Mesenchymal stem cell (in vitro differentiated cells and primary cell): ENCODE measurements around the gene CD58.

Experiments used
- DNase-seq: peaks from one replicate; pipeline ENCODE4 v3.0.0-alpha.2; 2013
- H2AFZ ChIP-seq: one replicate; pipeline ENCODE4 v1.6.1; 2013; ENCODE audit warnings: low read depth, mild to moderate bottlenecking, control low read depth, inconsistent platforms, low read length, moderate library complexity
- H2AK5ac ChIP-seq: 2 replicates; pipeline ENCODE4 v1.6.1; 2013; ENCODE audit warnings: low read length, moderate library complexity, mild to moderate bottlenecking, inconsistent platforms; ENCODE audit not compliant: severe bottlenecking
- H2BK120ac ChIP-seq: one replicate; pipeline ENCODE4 v1.6.1; 2013; ENCODE audit warnings: low read depth, mild to moderate bottlenecking, inconsistent platforms, low read length, moderate library complexity
- H2BK12ac ChIP-seq, 2 experiments: one replicate each; pipeline ENCODE4 v1.6.1; 2013; ENCODE audit warnings: inconsistent platforms in 2 of 2, low read length in 2 of 2, mild to moderate bottlenecking in 2 of 2, moderate library complexity in 2 of 2, control low read depth in 1 of 2
- H2BK15ac ChIP-seq: one replicate; pipeline ENCODE4 v1.6.1; 2013; ENCODE audit warnings: mild to moderate bottlenecking, low read depth, inconsistent platforms; ENCODE audit not compliant: poor library complexity, severe bottlenecking
- H2BK5ac ChIP-seq: 2 replicates; pipeline ENCODE4 v1.6.1; 2013; ENCODE audit warnings: low read depth, mild to moderate bottlenecking, low read length, control low read depth, inconsistent platforms; ENCODE audit not compliant: poor library complexity, severe bottlenecking
- H3K14ac ChIP-seq, 2 experiments: one replicate each; pipeline ENCODE4 v1.6.1; 2013; ENCODE audit warnings: inconsistent platforms in 2 of 2, low read length in 2 of 2, control low read depth in 1 of 2, mild to moderate bottlenecking in 1 of 2, moderate library complexity in 1 of 2
- H3K18ac ChIP-seq, 2 experiments: one replicate each; pipeline ENCODE4 v1.6.1; 2013; ENCODE audit warnings: inconsistent platforms in 2 of 2, low read length in 2 of 2, control low read depth in 1 of 2, low read depth in 1 of 2, mild to moderate bottlenecking in 1 of 2
- H3K23ac ChIP-seq, 2 experiments: one replicate each; pipeline ENCODE4 v1.6.1; 2013; ENCODE audit warnings: inconsistent platforms in 2 of 2, low read length in 2 of 2, mild to moderate bottlenecking in 2 of 2, moderate library complexity in 2 of 2, control low read depth in 1 of 2
- H3K27ac ChIP-seq: 2 replicates; pipeline ENCODE4 v1.5.1; 2013; ENCODE audit warnings: mild to moderate bottlenecking, moderate library complexity, low read length, control low read depth, inconsistent platforms; ENCODE audit not compliant: poor library complexity, severe bottlenecking
- H3K27me3 ChIP-seq, 2 experiments: 2 replicates each; pipeline versions ENCODE4 v1.6.1 to v1.7.0; 2013; ENCODE audit warnings: low read length in 2 of 2, mild to moderate bottlenecking in 2 of 2, moderate library complexity in 2 of 2, control low read depth in 1 of 2, inconsistent platforms in 1 of 2; ENCODE audit not compliant: control insufficient read depth in 1 of 2, insufficient read depth in 1 of 2
- H3K36me3 ChIP-seq, 2 experiments: 2 replicates each; pipeline versions ENCODE4 v1.6.1 to v1.7.0; 2013; ENCODE audit warnings: low read length in 2 of 2, control low read depth in 1 of 2, inconsistent platforms in 1 of 2, low read depth in 1 of 2, mild to moderate bottlenecking in 1 of 2; ENCODE audit not compliant: insufficient read depth in 2 of 2, control insufficient read depth in 1 of 2
- H3K4ac ChIP-seq, 2 experiments: one replicate each; pipeline ENCODE4 v1.6.1; 2013; ENCODE audit warnings: inconsistent platforms in 2 of 2, low read length in 2 of 2, mild to moderate bottlenecking in 2 of 2, moderate library complexity in 2 of 2, control low read depth in 1 of 2, low read depth in 1 of 2
- H3K4me1 ChIP-seq: 2 replicates; pipeline ENCODE4 v1.6.1; 2013; ENCODE audit warnings: low read depth, low read length, control low read depth; ENCODE audit not compliant: control insufficient read depth, insufficient read depth
- H3K4me2 ChIP-seq: 2 replicates; pipeline ENCODE4 v1.6.1; 2013; ENCODE audit warnings: low read length, mild to moderate bottlenecking, inconsistent platforms; ENCODE audit not compliant: poor library complexity, severe bottlenecking
- H3K4me3 ChIP-seq, 2 experiments: 2 replicates each; pipeline versions ENCODE4 v1.5.1 to v1.7.0; 2013; ENCODE audit warnings: low read length in 2 of 2, mild to moderate bottlenecking in 2 of 2, control low read depth in 1 of 2, low read depth in 1 of 2; ENCODE audit not compliant: insufficient read depth in 1 of 2
- H3K79me1 ChIP-seq: replicated peaks from 2 replicates; pipeline ENCODE4 v1.6.1; 2013; ENCODE audit warnings: mild to moderate bottlenecking, control low read depth, low read length, inconsistent platforms; ENCODE audit not compliant: poor library complexity, severe bottlenecking
- H3K9ac ChIP-seq: 2 replicates; pipeline ENCODE4 v1.7.0; 2013; ENCODE audit warnings: mild to moderate bottlenecking, low read length, moderate library complexity
- H3K9me3 ChIP-seq: 2 replicates; pipeline ENCODE4 v1.7.0; 2013; ENCODE audit warnings: mild to moderate bottlenecking, low read length; ENCODE audit not compliant: control insufficient read depth
- H4K8ac ChIP-seq: one replicate; pipeline ENCODE4 v1.6.1; 2013; ENCODE audit warnings: inconsistent platforms, mild to moderate bottlenecking, low read length, moderate library complexity
- H4K91ac ChIP-seq: one replicate; pipeline ENCODE4 v1.6.1; 2013; ENCODE audit warnings: mild to moderate bottlenecking, low read length, inconsistent platforms
- WGBS: methylation state at CpG from one replicate; pipeline ENCODE4 v1.1.7; 2013; ENCODE audit warnings: mixed read lengths; 5-methylcytosine and 5-hydroxymethylcytosine counted together

Gene CD58

DNA sequence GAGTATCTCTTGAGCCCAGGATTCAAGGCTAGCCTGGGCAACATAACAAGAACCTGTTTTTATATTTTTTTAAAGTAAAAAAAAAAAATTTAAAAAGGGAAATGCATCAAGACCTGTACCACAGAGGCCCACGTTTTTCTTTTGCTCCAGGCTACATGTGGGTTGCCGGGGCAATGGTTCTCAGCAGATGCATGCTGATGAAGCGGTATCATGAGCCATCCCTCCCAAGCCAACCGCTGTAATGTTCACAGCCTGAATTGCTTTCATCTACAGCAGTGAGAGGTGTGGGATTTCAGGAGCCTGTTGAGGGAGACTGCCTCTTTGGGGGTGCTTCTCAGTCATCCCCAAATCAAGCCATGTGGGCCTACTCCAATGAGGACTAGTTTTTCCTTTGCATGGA lies 60.5 kb downstream of the CD58 start:
- H4K91ac ChIP-seq = no peak overlapping the region
- no peak overlapping the region for H3K14ac ChIP-seq
- H3K23ac ChIP-seq = no peak overlapping the region
- no peak overlapping the region for H3K9ac ChIP-seq
- no peak overlapping the region for H2AK5ac ChIP-seq
- 84% methylated on average over 4 of the region's 4 CpGs for WGBS
- H3K4me3 ChIP-seq = no peak overlapping the region
- no peak overlapping the region for H2BK12ac ChIP-seq
- no peak for DNase-seq
- no peak overlapping the region for H2AFZ ChIP-seq
- H2BK120ac ChIP-seq = no peak overlapping the region
- no peaks in the 10 kb centered on the region for H3K79me1 ChIP-seq
- H3K4ac ChIP-seq = no peak overlapping the region
- H3K36me3 ChIP-seq = no peaks in the 10 kb centered on the region
- no peaks in the 10 kb centered on the region for H3K27me3 ChIP-seq
- peaks cover 8% of the 10 kb centered on the region for H3K4me1 ChIP-seq
- no peak overlapping the region for H2BK5ac ChIP-seq
- no peak overlapping the region for H2BK15ac ChIP-seq
- H3K27ac ChIP-seq = no peak overlapping the region
- no peak overlapping the region for H4K8ac ChIP-seq
- H3K18ac ChIP-seq = no peak overlapping the region
- H3K4me2 ChIP-seq = no peak overlapping the region
- H3K9me3 ChIP-seq = no peaks in the 10 kb centered on the region

DNA sequence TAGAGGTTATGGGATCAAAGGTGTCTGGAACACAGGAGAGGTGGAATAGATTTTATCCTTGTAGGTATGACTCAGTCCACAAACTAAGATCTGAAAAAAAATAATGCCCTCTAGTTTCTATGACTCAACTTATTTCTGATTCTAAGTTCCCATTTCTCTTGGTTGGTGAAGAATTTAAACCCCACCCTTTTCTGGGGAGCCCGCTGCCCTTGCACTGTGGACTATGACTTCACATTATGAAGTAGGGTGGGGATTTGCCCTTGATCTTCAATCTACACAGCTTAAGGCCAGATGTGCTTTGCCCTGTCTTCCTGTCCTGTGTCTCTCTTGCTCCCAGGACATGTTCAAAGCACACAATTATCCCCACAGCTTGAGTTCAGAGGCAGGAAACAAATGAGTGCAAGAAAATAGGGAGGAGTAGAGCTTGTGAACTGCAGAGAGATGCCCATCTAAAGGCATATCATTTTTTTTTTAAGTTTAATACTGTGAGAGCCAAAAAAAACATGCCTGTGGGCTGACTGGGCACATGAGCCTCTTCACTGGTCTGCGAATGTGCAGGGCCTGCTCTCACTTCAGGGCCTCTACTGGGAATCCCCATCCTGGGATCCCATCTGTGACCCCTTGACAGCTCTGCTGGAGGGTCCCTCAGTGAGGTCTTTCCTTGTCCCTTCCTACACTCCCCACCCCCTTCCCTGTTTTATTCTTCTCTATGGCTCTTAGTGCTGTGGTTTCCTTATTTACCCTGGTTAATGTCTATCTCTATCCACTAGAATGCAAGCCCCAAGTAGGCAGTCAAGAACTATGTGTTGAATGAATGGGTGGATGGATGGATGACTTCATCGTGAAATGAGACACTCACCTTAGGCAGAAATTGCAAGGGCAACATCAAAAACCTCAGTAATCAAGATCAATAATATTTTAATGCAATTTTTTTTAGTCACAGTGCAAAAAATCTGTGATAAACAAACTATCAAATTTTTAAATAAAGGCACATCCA lies 61.5 kb downstream of the CD58 start:
- H3K27me3 ChIP-seq = no peaks in the 10 kb centered on the region
- H3K4me2 ChIP-seq = no peak overlapping the region
- H3K79me1 ChIP-seq = no peaks in the 10 kb centered on the region
- peaks cover 12% of the 10 kb centered on the region for H3K4me1 ChIP-seq
- no peak overlapping the region for H3K18ac ChIP-seq
- H3K27ac ChIP-seq = peak overlapping the region; percentile 93
- H2AFZ ChIP-seq = no peak overlapping the region
- no peak overlapping the region for H3K4ac ChIP-seq
- H2BK5ac ChIP-seq = peak overlapping the region; percentile 51
- H4K91ac ChIP-seq = no peak overlapping the region
- peak; percentile 20 for DNase-seq
- no peak overlapping the region for H4K8ac ChIP-seq
- 70% methylated on average over 2 of the region's 3 CpGs for WGBS
- no peaks in the 10 kb centered on the region for H3K9me3 ChIP-seq
- H2BK12ac ChIP-seq = no peak overlapping the region
- H3K23ac ChIP-seq = no peak overlapping the region
- H2BK15ac ChIP-seq = no peak overlapping the region
- no peak overlapping the region for H3K14ac ChIP-seq
- no peak overlapping the region for H2BK120ac ChIP-seq
- H3K4me3 ChIP-seq = no peak overlapping the region
- peak overlapping the region; percentile 77 for H3K9ac ChIP-seq
- H2AK5ac ChIP-seq = no peak overlapping the region
- H3K36me3 ChIP-seq = no peaks in the 10 kb centered on the region

DNA sequence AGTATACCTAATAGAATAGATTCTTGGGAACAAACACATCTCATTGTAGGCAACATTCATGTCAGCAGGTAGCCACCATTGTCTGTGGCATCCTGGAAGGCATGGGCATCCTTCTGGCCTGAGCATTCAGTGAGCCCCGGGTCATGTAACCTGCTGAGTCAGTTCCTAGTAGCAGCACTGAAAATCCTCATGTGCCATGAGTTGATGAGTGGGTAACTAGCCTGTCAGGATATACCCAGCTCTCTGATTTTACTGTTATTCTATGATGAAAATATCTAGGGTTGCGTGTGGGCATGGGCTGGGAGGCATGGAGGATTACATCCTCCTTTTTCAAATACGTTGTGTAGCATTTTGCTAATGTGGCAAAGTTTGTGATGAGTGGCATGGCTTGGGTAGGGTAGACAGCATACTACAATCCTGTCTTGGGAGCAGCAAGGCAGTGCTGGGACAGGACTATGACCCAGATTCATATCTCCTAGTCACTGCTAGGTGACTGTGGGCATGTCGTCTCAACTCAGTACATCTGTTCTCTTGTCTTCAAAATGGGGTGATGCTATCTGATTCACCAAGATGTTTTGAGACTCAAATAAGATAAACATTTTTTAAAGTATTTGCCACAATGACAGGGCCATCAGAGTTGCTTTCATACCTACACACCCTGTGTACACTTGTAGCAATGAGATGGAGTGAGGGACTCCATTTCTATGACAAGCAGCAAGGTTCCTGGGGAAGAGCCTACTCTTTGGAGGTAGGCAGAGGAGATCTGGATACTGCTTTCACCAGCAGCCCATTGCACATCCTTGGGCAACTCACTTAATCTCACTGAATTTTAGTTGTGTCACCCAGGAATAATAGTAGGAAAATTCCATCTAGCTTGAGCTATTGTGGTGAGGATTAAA lies 62.5 kb downstream of the CD58 start:
- no peak overlapping the region for H2BK5ac ChIP-seq
- H3K18ac ChIP-seq = peak overlapping the region in 1 of 2 experiments; percentile 35
- H4K8ac ChIP-seq = no peak overlapping the region
- H2AFZ ChIP-seq = no peak overlapping the region
- WGBS = 97% methylated on average over 4 of the region's 4 CpGs
- H3K27me3 ChIP-seq = no peaks in the 10 kb centered on the region
- no peak overlapping the region for H3K23ac ChIP-seq
- no peak overlapping the region for H3K9ac ChIP-seq
- H3K4ac ChIP-seq = no peak overlapping the region
- no peak overlapping the region for H4K91ac ChIP-seq
- H3K36me3 ChIP-seq = no peaks in the 10 kb centered on the region
- H3K4me3 ChIP-seq = no peak overlapping the region
- H2AK5ac ChIP-seq = peak overlapping the region; percentile 42
- H3K14ac ChIP-seq = no peak overlapping the region
- no peak overlapping the region for H3K4me2 ChIP-seq
- H3K4me1 ChIP-seq = peaks cover 13% of the 10 kb centered on the region
- no peaks in the 10 kb centered on the region for H3K79me1 ChIP-seq
- peak overlapping the region; percentile 93 for H3K27ac ChIP-seq
- no peak overlapping the region for H2BK15ac ChIP-seq
- H3K9me3 ChIP-seq = no peaks in the 10 kb centered on the region
- no peak overlapping the region for H2BK120ac ChIP-seq
- no peak overlapping the region for H2BK12ac ChIP-seq
- no peak for DNase-seq

DNA sequence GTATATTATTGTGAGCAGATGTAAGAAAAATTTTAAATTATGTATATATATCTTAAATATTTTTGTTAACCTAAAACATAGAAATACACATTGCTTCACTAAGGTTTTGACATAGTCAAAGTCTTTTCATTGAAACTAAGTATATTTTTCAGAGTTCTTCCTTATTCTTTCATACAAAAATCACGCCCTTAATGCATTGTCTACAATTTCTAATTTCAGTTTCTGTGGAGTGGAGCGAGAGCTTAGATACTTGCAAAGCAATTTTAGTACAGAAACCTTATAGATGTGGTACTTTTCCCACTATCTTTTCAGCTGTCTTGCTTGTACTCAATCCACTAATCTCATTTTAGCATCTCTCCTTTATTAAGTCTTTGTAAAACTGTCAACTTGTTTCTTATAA lies 63.2 kb downstream of the CD58 start:
- H2BK15ac ChIP-seq = no peak overlapping the region
- H2BK120ac ChIP-seq = no peak overlapping the region
- peaks cover 13% of the 10 kb centered on the region for H3K4me1 ChIP-seq
- H3K4me3 ChIP-seq = no peak overlapping the region
- H4K91ac ChIP-seq = no peak overlapping the region
- no peak for DNase-seq
- no peaks in the 10 kb centered on the region for H3K79me1 ChIP-seq
- no peak overlapping the region for H3K4ac ChIP-seq
- no peak overlapping the region for H3K23ac ChIP-seq
- H3K14ac ChIP-seq = no peak overlapping the region
- no peak overlapping the region for H4K8ac ChIP-seq
- H3K9me3 ChIP-seq = no peaks in the 10 kb centered on the region
- no peak overlapping the region for H3K4me2 ChIP-seq
- no peak overlapping the region for H3K27ac ChIP-seq
- no peak overlapping the region for H3K9ac ChIP-seq
- WGBS = 93% methylated on average over 2 of the region's 2 CpGs
- no peaks in the 10 kb centered on the region for H3K36me3 ChIP-seq
- no peak overlapping the region for H2AFZ ChIP-seq
- H3K18ac ChIP-seq = no peak overlapping the region
- no peak overlapping the region for H2BK12ac ChIP-seq
- H2AK5ac ChIP-seq = no peak overlapping the region
- no peak overlapping the region for H2BK5ac ChIP-seq
- no peaks in the 10 kb centered on the region for H3K27me3 ChIP-seq
